Colonic mucosa (tissue), 4 donors: Measurements from ENCODE around the gene FKTN. TPM values are rescaled to one million over a fixed set of nuclear protein-coding genes. Genes with fewer than 3 reads are reported as not detected.

Source experiments
- DNase-seq: peaks from one replicate; pipeline ENCODE4 v3.0.0-alpha.2; 2020
- H3K27ac ChIP-seq: fragments of 200-600 bp; one replicate; pipeline ENCODE4 v1.8.0; 2021
- H3K27me3 ChIP-seq: fragments of 200-600 bp; one replicate; pipeline ENCODE4 v1.8.0; 2021
- H3K36me3 ChIP-seq: fragments of 200-600 bp; one replicate; pipeline ENCODE4 v1.8.0; 2021
- H3K4me1 ChIP-seq: fragments of 200-600 bp; one replicate; pipeline ENCODE4 v1.8.0; 2021; ENCODE audit warnings: mild to moderate bottlenecking
- H3K4me3 ChIP-seq: fragments of 200-600 bp; one replicate; pipeline ENCODE4 v1.8.0; 2021
- H3K9ac ChIP-seq, 2 donors: one replicate each; pipeline ENCODE4 v1.7.0; 2013; ENCODE audit warnings: control low read depth in 2 of 2, low read depth in 2 of 2, low read length in 2 of 2
- H3K9me3 ChIP-seq: fragments of 200-600 bp; one replicate; pipeline ENCODE4 v1.8.0; 2021
- CTCF ChIP-seq: fragments of 200-600 bp; IDR thresholded peaks from one replicate; pipeline ENCODE4 v1.8.0; 2022; ENCODE audit warnings: antibody characterized with exemption, mild to moderate bottlenecking
- intact Hi-C: fragments of 100-400 bp; cut with DNase I; formaldehyde crosslinking; loops from one replicate; pipeline ENCODE4 v1.14.1; 2022
- total RNA-seq, 2 donors: library from RNA; stranded (reverse); fragmentation: NEBNext Ultra II Directional in 1 of 2; extraction: Animal tissue kit (Norgen Biotek cat#: 25700) in 1 of 2; gene quantifications; one replicate each; pipeline ENCODE4 v1.2.1, GENCODE V29; 2021
- donor health status: healthy.
- donor health status: DM: no; HTN: no; CAD: no.
- donor health status: DM: no; HTN: no; CAD: no.

FKTN gene
- total RNA-seq, 2 donors from 2014 or later: 12.3 to 18.8 TPM

GRCh38 chr9:105681724-105682123 is 123.8 kb downstream of the FKTN start:
- Histone ChIP-seq H3K36me3 (no peaks in the 10 kb centered on the region), H3K27me3 (no peaks in the 10 kb centered on the region), H3K9me3 (no peaks in the 10 kb centered on the region), H3K4me1 (no peaks in the 10 kb centered on the region), H3K27ac (no peak overlapping the region), H3K9ac (no peak overlapping the region), H3K4me3 (no peak overlapping the region)
- TF ChIP-seq CTCF: no peak
- no peak for DNase-seq
- intact Hi-C loops: no loop called here

- no peak for TF ChIP-seq CTCF
- DNase-seq: no peak
- H3K27ac ChIP-seq: no peak overlapping the region
- no peak overlapping the region for H3K4me3 ChIP-seq
- H3K9ac ChIP-seq: no peak overlapping the region
- no peaks in the 10 kb centered on the region for H3K27me3 ChIP-seq
- no peaks in the 10 kb centered on the region for H3K4me1 ChIP-seq
- no peaks in the 10 kb centered on the region for H3K36me3 ChIP-seq
- intact Hi-C loops: no loop called here
- H3K9me3 ChIP-seq: no peaks in the 10 kb centered on the region
Observed at GRCh38 chr9:105683688-105684275, 125.9 kb downstream of the FKTN start.

- Histone ChIP-seq H3K9me3 (no peaks in the 10 kb centered on the region), H3K4me1 (no peaks in the 10 kb centered on the region), H3K27me3 (peaks cover 1% of the 10 kb centered on the region), H3K4me3 (no peak overlapping the region), H3K36me3 (no peaks in the 10 kb centered on the region), H3K9ac (no peak overlapping the region), H3K27ac (no peak overlapping the region)
- no peak for DNase-seq
- intact Hi-C loops: no loop called here
- TF ChIP-seq CTCF: no peak
Observed at GRCh38 chr9:105686936-105687335, 129.0 kb downstream of the FKTN start.

Other genes with a start within 250 kb of the FKTN start
- 1 to 10 TPM; 4.3 to 6.0 TPM for gene FSD1L, start 110.1 kb upstream of the FKTN start, total RNA-seq
- gene TAL2, start 104.3 kb downstream of the FKTN start, total RNA-seq: not detected
- 10 to 100 TPM; 28.5 to 38.2 TPM for gene TMEM38B, start 136.4 kb downstream of the FKTN start, total RNA-seq